NCI-H1092 treated with DMSO at 0.1 percent for 48 hours (cell line): Measurements from ENCODE around the gene KIAA0319L.
A peak's percentile ranks its signal among the peaks of the same experiment; 100 is the strongest.
"Not testable (repeated sequence)": the region's sequence is repeated elsewhere in the genome, so short reads cannot be mapped to it uniquely, and the experiment has no call there.

Experiments
- DNase-seq: peaks from one replicate; lab custom pipeline; 2025; lab: John Stamatoyannopoulos, UW

KIAA0319L gene

DNA sequence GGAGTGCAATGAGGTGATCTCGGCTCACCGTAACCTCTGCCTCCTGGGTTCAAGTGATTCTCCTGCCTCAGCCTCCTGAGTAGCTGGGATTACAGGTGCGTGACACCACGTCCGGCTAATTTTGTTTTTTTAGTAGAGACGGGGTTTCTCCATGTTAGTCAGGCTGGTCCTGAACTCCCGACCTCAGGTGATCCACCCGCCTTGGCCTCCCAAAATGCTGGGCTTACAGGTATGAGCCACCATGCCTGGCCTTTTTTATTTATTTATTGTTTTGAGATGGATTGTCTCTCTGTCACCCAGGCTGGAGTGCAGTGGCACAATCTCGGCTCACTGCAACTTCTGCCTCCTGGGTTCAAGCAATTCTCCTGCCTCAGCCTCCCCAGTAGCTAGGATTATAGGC is 24.4 kb upstream of the KIAA0319L start:
- DNase-seq = not testable (repeated sequence)

- DNase-seq = no peak
Observed at GRCh38 chr1:35580949-35581388, 23.8 kb upstream of the KIAA0319L start.

DNA sequence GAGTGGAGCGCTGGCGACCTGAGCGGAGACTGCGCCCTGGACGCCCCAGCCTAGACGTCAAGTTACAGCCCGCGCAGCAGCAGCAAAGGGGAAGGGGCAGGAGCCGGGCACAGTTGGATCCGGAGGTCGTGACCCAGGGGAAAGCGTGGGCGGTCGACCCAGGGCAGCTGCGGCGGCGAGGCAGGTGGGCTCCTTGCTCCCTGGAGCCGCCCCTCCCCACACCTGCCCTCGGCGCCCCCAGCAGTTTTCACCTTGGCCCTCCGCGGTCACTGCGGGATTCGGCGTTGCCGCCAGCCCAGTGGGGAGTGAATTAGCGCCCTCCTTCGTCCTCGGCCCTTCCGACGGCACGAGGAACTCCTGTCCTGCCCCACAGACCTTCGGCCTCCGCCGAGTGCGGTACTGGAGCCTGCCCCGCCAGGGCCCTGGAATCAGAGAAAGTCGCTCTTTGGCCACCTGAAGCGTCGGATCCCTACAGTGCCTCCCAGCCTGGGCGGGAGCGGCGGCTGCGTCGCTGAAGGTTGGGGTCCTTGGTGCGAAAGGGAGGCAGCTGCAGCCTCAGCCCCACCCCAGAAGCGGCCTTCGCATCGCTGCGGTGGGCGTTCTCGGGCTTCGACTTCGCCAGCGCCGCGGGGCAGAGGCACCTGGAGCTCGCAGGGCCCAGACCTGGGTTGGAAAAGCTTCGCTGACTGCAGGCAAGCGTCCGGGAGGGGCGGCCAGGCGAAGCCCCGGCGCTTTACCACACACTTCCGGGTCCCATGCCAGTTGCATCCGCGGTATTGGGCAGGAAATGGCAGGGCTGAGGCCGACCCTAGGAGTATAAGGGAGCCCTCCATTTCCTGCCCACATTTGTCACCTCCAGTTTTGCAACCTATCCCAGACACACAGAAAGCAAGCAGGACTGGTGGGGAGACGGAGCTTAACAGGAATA is 20.1 kb upstream of the KIAA0319L start:
- DNase-seq = no peak

- not testable (repeated sequence) for DNase-seq
Observed at GRCh38 chr1:35576766-35577070, 19.5 kb upstream of the KIAA0319L start.

GRCh38 chr1:35576061-35576765 is 19.0 kb upstream of the KIAA0319L start:
- no peak for DNase-seq

DNA sequence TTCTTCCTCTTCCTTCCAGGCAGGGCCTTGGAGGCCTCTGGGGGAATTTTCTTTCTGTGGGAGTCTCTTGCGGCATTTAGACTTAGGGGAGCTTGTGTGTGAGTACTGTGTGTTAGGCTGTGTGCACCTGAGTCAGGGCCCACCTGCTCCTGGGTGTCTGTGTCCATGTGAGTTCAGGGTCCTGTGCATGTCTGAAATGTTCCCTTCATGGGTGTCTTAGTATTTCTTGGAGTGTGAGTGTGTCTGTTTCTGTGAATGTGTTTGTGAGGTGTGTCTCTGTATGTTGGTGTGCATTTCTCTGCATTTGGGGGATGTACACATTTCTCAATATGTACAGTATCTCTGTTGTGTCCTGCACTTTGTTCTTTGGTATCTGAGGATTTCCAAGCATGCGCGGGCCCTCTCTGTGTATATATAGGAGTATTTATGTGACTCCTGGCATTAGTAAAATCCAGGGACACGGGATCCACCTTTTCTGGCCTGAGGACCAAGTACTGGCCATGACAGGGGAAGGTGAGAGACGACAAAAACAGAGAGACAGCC is 18.3 kb upstream of the KIAA0319L start:
- no peak for DNase-seq

DNA sequence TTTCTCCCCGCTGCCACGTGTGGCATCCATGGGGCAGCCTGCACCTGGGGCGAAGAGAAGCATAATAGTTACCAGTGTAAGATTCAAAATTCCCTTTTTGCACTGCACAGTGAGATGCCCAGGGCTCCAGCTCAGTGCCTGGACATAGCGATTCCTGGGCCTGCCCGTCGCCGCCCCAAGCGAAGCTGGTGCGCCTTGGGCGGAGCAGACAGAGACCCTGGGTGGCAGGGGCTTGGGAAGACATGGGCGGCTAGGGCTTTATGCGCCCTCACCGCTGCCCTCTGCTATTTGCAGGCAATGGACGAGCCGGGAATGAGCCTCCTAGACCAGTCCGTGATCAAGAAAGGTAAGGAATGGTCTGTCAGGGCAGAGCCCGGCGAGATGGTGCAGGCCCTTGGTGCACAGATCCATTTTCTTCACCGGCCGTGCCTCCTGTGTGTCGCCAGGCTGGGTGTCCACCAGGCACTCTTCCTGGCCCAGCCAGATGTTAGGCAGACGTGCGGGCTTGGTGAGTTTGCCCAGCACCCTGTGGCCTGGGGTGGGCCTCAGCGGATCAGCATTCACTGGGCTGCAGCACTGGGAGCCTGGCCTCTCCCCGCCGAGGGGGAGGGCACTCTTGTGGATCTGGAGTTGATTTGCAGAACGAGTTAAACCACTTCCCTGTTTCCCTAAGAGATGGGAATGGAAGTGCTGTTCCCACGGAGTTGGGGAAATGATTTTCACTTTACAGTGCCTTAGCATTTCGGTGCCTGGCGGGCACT is 17.6 kb upstream of the KIAA0319L start:
- DNase-seq = no peak

GRCh38 chr1:35574125-35574654 is 17.0 kb upstream of the KIAA0319L start:
- no peak for DNase-seq

- DNase-seq = peak; percentile 45
Observed at GRCh38 chr1:35573198-35574124, 16.3 kb upstream of the KIAA0319L start, which contains the start of gene TFAP2E. TFAP2E (plus strand) TSS chr1:35573314; CDS start chr1:35573578, 264 bp downstream.

GRCh38 chr1:35572296-35572695 is 15.1 kb upstream of the KIAA0319L start:
- no peak for DNase-seq

DNA sequence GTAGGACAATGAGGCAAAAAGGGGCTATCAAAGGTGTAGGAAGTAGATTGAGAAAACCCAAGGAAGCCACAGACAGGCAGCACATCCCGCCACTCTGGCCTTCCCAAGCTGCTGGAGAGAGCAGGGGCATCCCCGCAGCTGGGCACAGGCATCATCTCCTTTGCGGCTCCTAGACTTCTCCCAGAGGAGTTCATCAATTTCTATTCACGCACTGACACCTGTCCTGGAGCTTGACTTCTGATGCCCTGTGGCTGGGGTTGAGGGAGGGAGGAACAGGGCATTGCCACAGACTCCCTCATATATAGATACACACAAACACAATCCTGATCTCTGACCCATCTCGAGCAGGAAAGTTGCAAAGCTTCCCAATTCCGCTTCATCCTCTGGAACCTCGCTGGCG is 14.1 kb upstream of the KIAA0319L start:
- DNase-seq = no peak

DNA sequence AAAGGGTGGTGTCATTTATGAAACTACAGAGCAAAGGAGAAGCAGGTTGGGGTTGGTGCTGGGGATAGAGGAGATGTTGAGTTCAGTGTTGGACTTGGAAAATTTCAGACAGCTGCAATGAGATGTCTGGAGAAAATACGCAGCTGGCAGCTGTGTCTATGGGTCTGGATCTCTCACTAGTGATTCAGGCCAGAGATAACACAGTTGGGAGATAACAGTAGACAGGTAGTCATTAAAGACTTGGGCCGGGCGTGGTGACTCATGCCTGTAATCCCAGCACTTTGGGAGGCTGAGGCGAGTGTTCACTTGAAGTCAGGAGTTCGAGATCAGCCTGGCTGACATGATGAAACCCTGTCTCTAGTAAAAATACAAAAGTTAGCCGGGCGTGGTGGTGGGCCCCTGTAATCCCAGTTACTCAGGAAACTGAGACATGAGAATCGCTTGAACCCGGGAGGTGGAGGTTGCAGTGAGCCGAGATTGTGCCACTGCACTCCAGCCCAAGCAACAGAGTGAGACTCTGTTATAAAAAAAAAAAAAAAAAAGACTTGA is 13.5 kb upstream of the KIAA0319L start:
- DNase-seq = no peak

GRCh38 chr1:35569936-35570335 is 12.7 kb upstream of the KIAA0319L start:
- no peak for DNase-seq

DNA sequence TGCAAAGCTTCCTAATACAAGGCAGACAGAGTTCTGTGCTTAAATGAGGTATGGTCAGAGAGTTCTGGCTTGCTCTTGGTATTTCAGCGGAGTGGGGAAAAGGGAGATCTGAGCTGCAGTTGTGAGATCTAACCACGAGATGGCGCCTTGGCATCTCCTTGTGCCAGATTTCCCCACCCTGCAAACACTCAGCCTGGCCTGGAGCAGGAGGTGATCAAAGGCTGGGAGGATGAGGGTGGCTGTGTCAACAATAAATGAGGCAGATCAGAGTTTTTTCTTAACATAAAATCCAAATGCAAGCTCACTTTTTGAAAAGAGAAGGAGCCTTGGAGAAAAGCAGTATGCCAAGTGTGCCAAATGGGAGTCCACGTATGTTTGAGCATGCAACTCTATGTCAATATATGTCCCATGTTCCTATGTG is 11.8 kb upstream of the KIAA0319L start:
- peak; percentile 73 for DNase-seq

DNA sequence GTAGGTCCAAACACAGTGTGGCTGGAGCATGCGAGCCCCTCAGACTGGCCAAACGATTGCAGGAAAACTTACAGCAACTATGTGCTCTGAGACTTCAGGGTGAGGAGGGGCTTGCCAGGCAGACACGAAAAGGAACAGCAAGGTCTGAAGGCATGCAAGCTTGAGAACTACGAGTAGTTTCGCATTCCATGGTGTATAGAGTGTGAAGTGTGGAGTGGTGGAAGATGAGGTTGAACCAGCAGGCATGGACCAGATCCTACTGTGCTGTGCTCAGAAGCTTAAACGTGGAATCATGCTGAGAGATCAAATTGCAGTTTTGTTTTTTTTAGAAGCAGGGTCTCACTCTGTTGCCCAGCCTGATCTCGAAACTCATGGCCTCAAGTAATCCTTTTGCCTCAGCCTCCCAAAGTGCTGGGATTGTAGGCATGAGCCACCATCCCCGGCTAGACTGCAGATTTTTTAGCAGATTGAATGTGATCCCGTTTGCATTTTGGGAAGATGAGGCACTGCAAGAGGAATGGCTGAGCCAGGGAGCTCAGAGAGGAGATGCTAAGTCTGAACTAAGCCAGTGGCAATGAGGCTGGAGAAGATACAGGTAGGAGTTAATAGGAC is 10.8 kb upstream of the KIAA0319L start:
- no peak for DNase-seq

DNA sequence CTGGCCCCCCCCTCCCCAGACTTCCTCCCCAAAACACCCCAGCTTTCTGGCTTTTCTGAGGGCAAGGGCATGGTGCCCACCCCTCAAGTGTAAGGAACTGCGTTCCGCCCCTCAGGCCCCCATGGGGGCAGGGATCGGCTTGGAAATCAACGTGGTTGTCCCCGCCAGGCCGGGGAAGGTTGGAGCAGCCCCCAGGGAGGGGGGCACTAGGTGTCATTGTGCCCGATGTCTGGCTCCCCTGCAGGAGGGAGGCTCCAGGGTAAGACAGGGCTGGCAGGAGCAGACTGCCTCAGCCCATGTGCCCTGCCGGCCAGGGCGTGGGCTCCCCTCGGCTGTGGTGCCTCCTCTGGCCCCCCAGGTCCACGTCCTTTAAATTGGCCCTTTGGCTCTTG is 8.5 kb upstream of the KIAA0319L start:
- no peak for DNase-seq

GRCh38 chr1:35564884-35565741 is 7.9 kb upstream of the KIAA0319L start:
- DNase-seq = no peak

DNA sequence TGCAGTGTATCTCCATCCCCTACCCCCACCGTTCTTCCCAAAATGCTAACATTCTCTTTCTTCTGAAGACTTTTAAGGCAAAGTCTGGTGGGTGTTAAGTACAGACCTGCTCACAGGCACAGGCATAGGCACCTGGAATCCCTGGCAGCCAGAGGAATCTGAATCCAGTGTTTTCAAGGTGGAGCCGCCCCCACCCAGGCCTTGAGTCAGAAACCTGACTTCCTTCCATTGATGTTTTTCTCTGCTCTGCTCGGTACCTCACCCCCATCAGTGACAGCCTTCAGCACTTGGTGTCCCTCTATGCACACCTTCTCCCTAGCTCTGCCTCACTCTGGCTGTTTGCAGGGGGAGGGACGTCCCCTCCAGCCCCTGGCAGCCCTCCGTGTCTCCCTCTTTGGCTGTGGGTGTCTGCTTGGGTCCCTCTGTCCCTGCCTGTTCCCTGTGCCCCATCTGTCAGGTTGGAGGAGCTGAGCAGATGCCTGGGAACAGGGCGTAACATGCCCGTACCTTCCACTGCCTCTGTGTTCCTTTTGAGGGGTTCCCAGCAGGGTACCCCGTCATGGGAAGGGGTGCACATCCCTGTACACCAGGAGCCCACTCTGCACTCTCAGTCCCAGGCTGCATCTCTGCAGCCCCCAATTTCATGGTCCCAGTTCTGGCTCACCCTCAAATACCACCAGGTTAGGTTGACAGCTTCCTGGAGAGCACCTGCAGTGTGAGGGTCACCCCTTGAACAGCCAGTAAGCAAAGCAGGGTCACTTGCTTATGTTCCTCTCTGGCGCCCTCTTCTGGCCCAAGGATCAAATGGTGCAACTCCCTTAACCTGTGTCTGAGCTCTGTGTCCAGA is 7.1 kb upstream of the KIAA0319L start:
- peak; percentile 77 for DNase-seq
